Measurements from ENCODE around the gene MRPL27. TPM values are rescaled to one million over a fixed set of nuclear protein-coding genes. Genes with fewer than 3 reads are reported as not detected.

MRPL27 gene
- total RNA-seq, 2 experiments from 2014 or later = 13.7 to 14.8 TPM

GRCh38 chr17:50328363-50329325, 44.3 kb downstream of the MRPL27 start:
- Mint-ChIP-seq H3K9me3 (no peaks in the 10 kb centered on the region), H3K36me3 (ENCODE audit: low read depth) (no peaks in the 10 kb centered on the region), H3K27me3 (no peaks in the 10 kb centered on the region), H3K4me3 (no peak overlapping the region), H3K4me1 (ENCODE audit: low read depth) (peaks cover 6% of the 10 kb centered on the region), H3K27ac (no peak overlapping the region)
- no peak for ATAC-seq (ENCODE audit: poor library complexity)
- intact Hi-C loops (cut with DNase I, micrococcal nuclease) = no loop called here
- H3K4me3 ChIP-seq (ENCODE audit: low read length) = no peak overlapping the region
- ChIA-PET CTCF (no interaction called here), POLR2A (no interaction called here)
- no peak for DNase-seq
- peaks cover 0 to 3% of the 10 kb centered on the region in 2 experiments for H3K27me3 ChIP-seq (ENCODE audit: control insufficient read depth in 1 of 2, insufficient read depth in 2 of 2, low read length in 2 of 2)
- TF ChIP-seq CTCF (IDR thresholded peaks at IDR 0.05) = no peak
- H3K9me3 ChIP-seq (ENCODE audit: control insufficient read depth in 1 of 2, insufficient read depth in 1 of 2, low read length in 2 of 2) = no peaks in the 10 kb centered on the region
- H3K4me1 ChIP-seq (ENCODE audit: insufficient read depth, low read length) = no peaks in the 10 kb centered on the region
- no peaks in the 10 kb centered on the region for H3K36me3 ChIP-seq (ENCODE audit: insufficient read depth, low read length)
- H3K27ac ChIP-seq (ENCODE audit: low read depth in 1 of 2, low read length in 2 of 2) = no peak overlapping the region

- H3K4me1 Mint-ChIP-seq (ENCODE audit: low read depth) = no peaks in the 10 kb centered on the region
- ChIA-PET CTCF (no interaction called here), POLR2A (no interaction called here)
- ATAC-seq (ENCODE audit: poor library complexity) (no peak), DNase-seq (no peak)
- TF ChIP-seq CTCF (IDR thresholded peaks at IDR 0.05) = no peak
- intact Hi-C loops (cut with DNase I, micrococcal nuclease) = no loop called here
- Histone ChIP-seq H3K36me3 (ENCODE audit: insufficient read depth, low read length) (no peaks in the 10 kb centered on the region), H3K9me3 (ENCODE audit: control insufficient read depth in 1 of 2, insufficient read depth in 1 of 2, low read length in 2 of 2) (no peaks in the 10 kb centered on the region), H3K27me3 (ENCODE audit: control insufficient read depth in 1 of 2, insufficient read depth in 2 of 2, low read length in 2 of 2) (no peaks in the 10 kb centered on the region), H3K4me1 (ENCODE audit: insufficient read depth, low read length) (no peaks in the 10 kb centered on the region), H3K27ac (ENCODE audit: low read depth in 1 of 2, low read length in 2 of 2) (no peak overlapping the region), H3K4me3 (ENCODE audit: low read length) (no peak overlapping the region)
- no peaks in the 10 kb centered on the region for H3K36me3 Mint-ChIP-seq (ENCODE audit: low read depth)
- no peak overlapping the region for H3K27ac Mint-ChIP-seq
- H3K9me3 Mint-ChIP-seq = no peaks in the 10 kb centered on the region
- H3K27me3 Mint-ChIP-seq = no peaks in the 10 kb centered on the region
- no peak overlapping the region for H3K4me3 Mint-ChIP-seq
Measured at GRCh38 chr17:50326831-50327364, 46.1 kb downstream of the MRPL27 start.

- no peak overlapping the region for H3K27ac Mint-ChIP-seq
- H3K36me3 Mint-ChIP-seq (ENCODE audit: low read depth) = no peaks in the 10 kb centered on the region
- no peaks in the 10 kb centered on the region for H3K4me1 ChIP-seq (ENCODE audit: insufficient read depth, low read length)
- no peaks in the 10 kb centered on the region for H3K4me1 Mint-ChIP-seq (ENCODE audit: low read depth)
- H3K27me3 ChIP-seq (ENCODE audit: control insufficient read depth in 1 of 2, insufficient read depth in 2 of 2, low read length in 2 of 2) = no peaks in the 10 kb centered on the region
- ATAC-seq (ENCODE audit: poor library complexity) (no peak), DNase-seq (no peak)
- no peak overlapping the region for H3K4me3 ChIP-seq (ENCODE audit: low read length)
- H3K27ac ChIP-seq (ENCODE audit: low read depth in 1 of 2, low read length in 2 of 2) = no peak overlapping the region
- CTCF ChIA-PET = no interaction called here
- H3K9me3 Mint-ChIP-seq = no peaks in the 10 kb centered on the region
- H3K9me3 ChIP-seq (ENCODE audit: control insufficient read depth in 1 of 2, insufficient read depth in 1 of 2, low read length in 2 of 2) = no peaks in the 10 kb centered on the region
- H3K4me3 Mint-ChIP-seq = no peak overlapping the region
- POLR2A ChIA-PET = no interaction called here
- H3K27me3 Mint-ChIP-seq = no peaks in the 10 kb centered on the region
- intact Hi-C loops (cut with DNase I, micrococcal nuclease) = no loop called here
- H3K36me3 ChIP-seq (ENCODE audit: insufficient read depth, low read length) = no peaks in the 10 kb centered on the region
- no peak for TF ChIP-seq CTCF (IDR thresholded peaks at IDR 0.05)
Measured at GRCh38 chr17:50325906-50326305, 47.1 kb downstream of the MRPL27 start.
